HEK293 (cell line): ENCODE data around the gene GNG14.
A peak's percentile ranks its signal among the peaks of the same experiment; 100 is the strongest.

Source experiments
- GLIS2 ChIP-seq: fragments of 450-650 bp; formaldehyde crosslinking; IDR thresholded peaks from 2 replicates; pipeline ENCODE4 v1.5.1; 2016; ENCODE audit warnings: missing biosample characterization, missing genetic modification characterization
- SALL2 ChIP-seq: fragments of 450-650 bp; formaldehyde crosslinking; IDR thresholded peaks from 2 replicates; pipeline ENCODE4 v1.5.0; 2017; ENCODE audit warnings: missing biosample characterization, mild to moderate bottlenecking, missing genetic modification characterization, borderline replicate concordance
- SP2 ChIP-seq: fragments of 450-650 bp; formaldehyde crosslinking; IDR thresholded peaks from 2 replicates; pipeline ENCODE4 v1.5.1; 2016; ENCODE audit warnings: missing biosample characterization, missing genetic modification characterization
- ZBTB21 ChIP-seq: fragments of 450-650 bp; formaldehyde crosslinking; IDR thresholded peaks from 2 replicates; pipeline ENCODE4 v1.5.1; 2017; ENCODE audit warnings: missing biosample characterization, missing genetic modification characterization
- ZBTB7A ChIP-seq: fragments of 450-650 bp; formaldehyde crosslinking; IDR thresholded peaks from 2 replicates; pipeline ENCODE4 v1.5.1; 2016; ENCODE audit warnings: low read depth, missing biosample characterization, missing genetic modification characterization
- ZIC2 ChIP-seq: fragments of 450-650 bp; formaldehyde crosslinking; IDR thresholded peaks from 2 replicates; pipeline ENCODE4 v1.5.1; 2016; ENCODE audit warnings: missing biosample characterization, missing genetic modification characterization
- ZNF114 ChIP-seq: fragments of 450-650 bp; formaldehyde crosslinking; IDR thresholded peaks from 2 replicates; pipeline ENCODE4 v1.5.0; 2017; ENCODE audit warnings: missing biosample characterization, missing genetic modification characterization
- ZNF133 ChIP-seq: fragments of 450-650 bp; formaldehyde crosslinking; IDR thresholded peaks from 2 replicates; pipeline ENCODE4 v1.5.1; 2016; ENCODE audit warnings: missing biosample characterization, missing genetic modification characterization
- ZNF175 ChIP-seq: fragments of 450-650 bp; formaldehyde crosslinking; IDR thresholded peaks from 2 replicates; pipeline ENCODE4 v1.5.1; 2016; ENCODE audit warnings: missing biosample characterization, missing genetic modification characterization
- ZNF184 ChIP-seq: fragments of 450-650 bp; IDR thresholded peaks from 2 replicates; pipeline ENCODE4 v1.5.1; 2018; ENCODE audit warnings: missing biosample characterization, mild to moderate bottlenecking, missing genetic modification characterization
- ZNF211 ChIP-seq: fragments of 450-650 bp; formaldehyde crosslinking; IDR thresholded peaks from 2 replicates; pipeline ENCODE4 v1.5.1; 2016; ENCODE audit warnings: low read depth, missing biosample characterization, missing genetic modification characterization
- ZNF341 ChIP-seq: fragments of 450-650 bp; formaldehyde crosslinking; IDR thresholded peaks from 2 replicates; pipeline ENCODE4; 2016; ENCODE audit warnings: low read depth, missing biosample characterization, missing genetic modification characterization
- ZNF350 ChIP-seq: fragments of 450-650 bp; formaldehyde crosslinking; IDR thresholded peaks from 2 replicates; pipeline ENCODE4 v1.5.0; 2017; ENCODE audit warnings: missing biosample characterization, mild to moderate bottlenecking, missing genetic modification characterization
- ZNF366 ChIP-seq: fragments of 450-650 bp; formaldehyde crosslinking; conservative IDR thresholded peaks from 2 replicates; pipeline ENCODE4 v1.5.1; 2016; ENCODE audit warnings: missing biosample characterization, missing genetic modification characterization
- ZNF404 ChIP-seq: fragments of 450-650 bp; formaldehyde crosslinking; IDR thresholded peaks from 2 replicates; pipeline ENCODE4 v1.5.1; 2017; ENCODE audit warnings: missing biosample characterization, missing genetic modification characterization
- ZNF416 ChIP-seq: fragments of 450-650 bp; formaldehyde crosslinking; IDR thresholded peaks from 2 replicates; pipeline ENCODE4 v1.5.1; 2016; ENCODE audit warnings: missing biosample characterization, missing genetic modification characterization
- ZNF423 ChIP-seq: fragments of 450-650 bp; formaldehyde crosslinking; IDR thresholded peaks from 2 replicates; pipeline ENCODE4 v1.5.1; 2016; ENCODE audit warnings: missing biosample characterization, missing genetic modification characterization
- ZNF473 ChIP-seq: fragments of 450-650 bp; formaldehyde crosslinking; IDR thresholded peaks from 2 replicates; pipeline ENCODE4 v1.5.1; 2017; ENCODE audit warnings: missing biosample characterization, missing genetic modification characterization
- ZNF521 ChIP-seq: fragments of 450-650 bp; formaldehyde crosslinking; IDR thresholded peaks from 2 replicates; pipeline ENCODE4 v1.5.1; 2017; ENCODE audit warnings: missing biosample characterization, mild to moderate bottlenecking, missing genetic modification characterization
- ZNF530 ChIP-seq: fragments of 450-650 bp; formaldehyde crosslinking; IDR thresholded peaks from 2 replicates; pipeline ENCODE4 v1.5.1; 2016; ENCODE audit warnings: low read depth, missing biosample characterization, missing genetic modification characterization
- ZNF677 ChIP-seq: fragments of 450-650 bp; IDR thresholded peaks from 2 replicates; pipeline ENCODE4 v1.5.0; 2018; ENCODE audit warnings: missing biosample characterization, mild to moderate bottlenecking, missing genetic modification characterization, moderate library complexity
- ZNF76 ChIP-seq: fragments of 450-650 bp; formaldehyde crosslinking; IDR thresholded peaks from 2 replicates; pipeline ENCODE4; 2016; ENCODE audit warnings: low read depth, missing biosample characterization, missing genetic modification characterization, borderline replicate concordance
- ZNF791 ChIP-seq: fragments of 450-650 bp; formaldehyde crosslinking; IDR thresholded peaks from 2 replicates; pipeline ENCODE4 v1.5.1; 2016; ENCODE audit warnings: missing biosample characterization, missing genetic modification characterization
- TF ChIP-seq, protein P1 (sequence below): fragments of 450-650 bp; formaldehyde crosslinking; IDR thresholded peaks from 2 replicates; pipeline ENCODE4 v1.5.1; 2016; ENCODE audit warnings: missing biosample characterization, missing genetic modification characterization
- TF ChIP-seq, protein P2 (sequence below): fragments of 450-650 bp; formaldehyde crosslinking; IDR thresholded peaks from 2 replicates; pipeline ENCODE4 v1.5.1; 2016; ENCODE audit warnings: missing biosample characterization, missing genetic modification characterization, low read depth
- TF ChIP-seq, protein P3 (sequence below): fragments of 450-650 bp; formaldehyde crosslinking; conservative IDR thresholded peaks from 2 replicates; pipeline ENCODE4 v1.5.1; 2016; ENCODE audit warnings: low read depth, missing biosample characterization, missing genetic modification characterization
- TF ChIP-seq, protein P4 (sequence below): fragments of 450-650 bp; formaldehyde crosslinking; IDR thresholded peaks from 2 replicates; pipeline ENCODE4 v1.5.1; 2016; ENCODE audit warnings: missing biosample characterization, missing genetic modification characterization, borderline replicate concordance

The GNG14 gene

DNA sequence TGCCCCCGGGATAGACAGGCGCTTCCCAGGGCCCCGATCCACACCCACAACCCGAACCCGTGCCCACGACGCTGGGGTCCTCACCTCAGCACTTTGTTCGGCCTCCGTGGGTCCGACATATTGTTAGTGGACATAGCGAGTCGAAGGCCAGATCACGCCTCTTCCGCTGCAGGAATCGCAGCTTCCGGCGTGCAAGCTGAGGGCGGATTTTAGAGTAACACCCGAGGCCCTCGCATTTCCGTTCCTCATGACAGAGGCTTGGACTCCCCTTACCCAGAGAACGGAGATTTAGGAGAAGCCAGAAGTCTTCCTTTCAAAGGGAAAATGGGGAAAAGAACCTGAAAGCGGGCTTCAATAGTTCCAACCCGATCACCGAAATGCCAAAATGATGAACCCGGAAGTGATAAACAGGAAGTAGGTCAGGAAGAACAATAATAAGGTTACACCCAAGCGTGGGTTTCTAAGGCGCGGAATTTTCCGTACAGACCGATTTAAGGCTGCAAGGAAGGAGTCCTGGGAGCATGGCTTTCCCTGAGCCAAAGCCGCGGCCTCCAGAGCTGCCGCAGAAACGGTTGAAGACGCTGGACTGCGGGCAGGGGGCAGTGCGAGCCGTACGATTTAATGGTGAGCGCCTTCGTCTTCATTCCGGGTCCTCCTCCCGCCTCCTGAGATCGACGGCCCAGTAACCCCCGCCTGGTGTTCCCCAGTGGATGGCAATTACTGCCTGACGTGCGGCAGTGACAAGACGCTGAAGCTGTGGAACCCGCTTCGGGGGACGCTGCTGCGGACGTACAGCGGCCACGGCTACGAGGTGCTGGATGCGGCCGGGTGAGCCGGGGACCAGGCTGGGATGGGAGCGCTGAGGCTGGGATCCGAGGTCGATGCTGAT is 18.3 kb upstream of the GNG14 start (continued):
- no peak for TF ChIP-seq ZNF211 (tag by site-specific recombination)
- TF ChIP-seq ZNF791 = no peak
- no peak for TF ChIP-seq ZNF350 (tag by site-specific recombination)
- no peak for TF ChIP-seq SALL2 (tag by site-specific recombination)
- no peak for TF ChIP-seq ZNF423 (tag by site-specific recombination)
- TF ChIP-seq ZIC2 (tag by site-specific recombination) = no peak
- no peak for TF ChIP-seq ZNF404 (tag by site-specific recombination)
- TF ChIP-seq SP2 = peak; percentile 76
- TF ChIP-seq ZNF530 (tag by site-specific recombination) = no peak
- TF ChIP-seq ZNF114 (tag by site-specific recombination) = no peak
- TF ChIP-seq ZNF366 = no peak
- peak; percentile 88 for TF ChIP-seq ZNF76 (tag by site-specific recombination)
- TF ChIP-seq ZNF677 (tag by site-specific recombination) = no peak
- no peak for TF ChIP-seq ZNF175 (tag by site-specific recombination)
- TF ChIP-seq ZNF184 (tag by site-specific recombination) = 0 out of 2 replicates have a peak, but pooled peaks have one; percentile 71
- TF ChIP-seq ZNF341 (tag by site-specific recombination) = no peak
- no peak for TF ChIP-seq ZNF416
- peak; percentile 70; the same call in 1 of the 2 replicates for TF ChIP-seq ZBTB21 (tag by site-specific recombination)
- no peak for TF ChIP-seq GLIS2
- TF ChIP-seq, protein P1, sequence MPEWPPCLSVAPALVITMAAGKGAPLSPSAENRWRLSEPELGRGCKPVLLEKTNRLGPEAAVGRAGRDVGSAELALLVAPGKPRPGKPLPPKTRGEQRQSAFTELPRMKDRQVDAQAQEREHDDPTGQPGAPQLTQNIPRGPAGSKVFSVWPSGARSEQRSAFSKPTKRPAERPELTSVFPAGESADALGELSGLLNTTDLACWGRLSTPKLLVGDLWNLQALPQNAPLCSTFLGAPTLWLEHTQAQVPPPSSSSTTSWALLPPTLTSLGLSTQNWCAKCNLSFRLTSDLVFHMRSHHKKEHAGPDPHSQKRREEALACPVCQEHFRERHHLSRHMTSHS = peak; percentile 59; the same call in 1 of the 2 replicates
- TF ChIP-seq ZNF521 (tag by site-specific recombination) = no peak
- TF ChIP-seq ZNF133 (tag by site-specific recombination) = no peak
- TF ChIP-seq, protein P2, sequence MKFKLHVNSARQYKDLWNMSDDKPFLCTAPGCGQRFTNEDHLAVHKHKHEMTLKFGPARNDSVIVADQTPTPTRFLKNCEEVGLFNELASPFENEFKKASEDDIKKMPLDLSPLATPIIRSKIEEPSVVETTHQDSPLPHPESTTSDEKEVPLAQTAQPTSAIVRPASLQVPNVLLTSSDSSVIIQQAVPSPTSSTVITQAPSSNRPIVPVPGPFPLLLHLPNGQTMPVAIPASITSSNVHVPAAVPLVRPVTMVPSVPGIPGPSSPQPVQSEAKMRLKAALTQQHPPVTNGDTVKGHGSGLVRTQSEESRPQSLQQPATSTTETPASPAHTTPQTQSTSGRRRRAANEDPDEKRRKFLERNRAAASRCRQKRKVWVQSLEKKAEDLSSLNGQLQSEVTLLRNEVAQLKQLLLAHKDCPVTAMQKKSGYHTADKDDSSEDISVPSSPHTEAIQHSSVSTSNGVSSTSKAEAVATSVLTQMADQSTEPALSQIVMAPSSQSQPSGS (tag by site-specific recombination) = no peak
- no peak for TF ChIP-seq ZNF473 (tag by site-specific recombination)
- TF ChIP-seq ZBTB7A (tag by site-specific recombination) = peak; percentile 13; the same call in 1 of the 2 replicates
- TF ChIP-seq, protein P3, sequence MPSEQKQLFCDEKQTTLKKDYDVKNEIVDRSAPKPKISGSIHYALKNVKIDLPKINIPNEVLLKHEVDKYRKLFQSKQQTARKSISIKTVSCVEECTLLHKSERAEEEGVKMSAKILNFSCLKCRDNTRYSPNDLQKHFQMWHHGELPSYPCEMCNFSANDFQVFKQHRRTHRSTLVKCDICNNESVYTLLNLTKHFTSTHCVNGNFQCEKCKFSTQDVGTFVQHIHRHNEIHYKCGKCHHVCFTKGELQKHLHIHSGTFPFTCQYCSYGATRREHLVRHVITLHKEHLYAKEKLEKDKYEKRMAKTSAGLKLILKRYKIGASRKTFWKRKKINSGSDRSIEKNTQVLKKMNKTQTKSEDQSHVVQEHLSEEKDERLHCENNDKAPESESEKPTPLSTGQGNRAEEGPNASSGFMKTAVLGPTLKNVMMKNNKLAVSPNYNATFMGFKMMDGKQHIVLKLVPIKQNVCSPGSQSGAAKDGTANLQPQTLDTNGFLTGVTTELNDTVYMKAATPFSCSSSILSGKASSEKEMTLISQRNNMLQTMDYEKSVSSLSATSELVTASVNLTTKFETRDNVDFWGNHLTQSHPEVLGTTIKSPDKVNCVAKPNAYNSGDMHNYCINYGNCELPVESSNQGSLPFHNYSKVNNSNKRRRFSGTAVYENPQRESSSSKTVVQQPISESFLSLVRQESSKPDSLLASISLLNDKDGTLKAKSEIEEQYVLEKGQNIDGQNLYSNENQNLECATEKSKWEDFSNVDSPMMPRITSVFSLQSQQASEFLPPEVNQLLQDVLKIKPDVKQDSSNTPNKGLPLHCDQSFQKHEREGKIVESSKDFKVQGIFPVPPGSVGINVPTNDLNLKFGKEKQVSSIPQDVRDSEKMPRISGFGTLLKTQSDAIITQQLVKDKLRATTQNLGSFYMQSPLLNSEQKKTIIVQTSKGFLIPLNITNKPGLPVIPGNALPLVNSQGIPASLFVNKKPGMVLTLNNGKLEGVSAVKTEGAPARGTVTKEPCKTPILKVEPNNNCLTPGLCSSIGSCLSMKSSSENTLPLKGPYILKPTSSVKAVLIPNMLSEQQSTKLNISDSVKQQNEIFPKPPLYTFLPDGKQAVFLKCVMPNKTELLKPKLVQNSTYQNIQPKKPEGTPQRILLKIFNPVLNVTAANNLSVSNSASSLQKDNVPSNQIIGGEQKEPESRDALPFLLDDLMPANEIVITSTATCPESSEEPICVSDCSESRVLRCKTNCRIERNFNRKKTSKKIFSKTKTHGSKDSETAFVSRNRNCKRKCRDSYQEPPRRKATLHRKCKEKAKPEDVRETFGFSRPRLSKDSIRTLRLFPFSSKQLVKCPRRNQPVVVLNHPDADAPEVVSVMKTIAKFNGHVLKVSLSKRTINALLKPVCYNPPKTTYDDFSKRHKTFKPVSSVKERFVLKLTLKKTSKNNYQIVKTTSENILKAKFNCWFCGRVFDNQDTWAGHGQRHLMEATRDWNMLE (tag by site-specific recombination) = peak; percentile 99
- TF ChIP-seq, protein P4, sequence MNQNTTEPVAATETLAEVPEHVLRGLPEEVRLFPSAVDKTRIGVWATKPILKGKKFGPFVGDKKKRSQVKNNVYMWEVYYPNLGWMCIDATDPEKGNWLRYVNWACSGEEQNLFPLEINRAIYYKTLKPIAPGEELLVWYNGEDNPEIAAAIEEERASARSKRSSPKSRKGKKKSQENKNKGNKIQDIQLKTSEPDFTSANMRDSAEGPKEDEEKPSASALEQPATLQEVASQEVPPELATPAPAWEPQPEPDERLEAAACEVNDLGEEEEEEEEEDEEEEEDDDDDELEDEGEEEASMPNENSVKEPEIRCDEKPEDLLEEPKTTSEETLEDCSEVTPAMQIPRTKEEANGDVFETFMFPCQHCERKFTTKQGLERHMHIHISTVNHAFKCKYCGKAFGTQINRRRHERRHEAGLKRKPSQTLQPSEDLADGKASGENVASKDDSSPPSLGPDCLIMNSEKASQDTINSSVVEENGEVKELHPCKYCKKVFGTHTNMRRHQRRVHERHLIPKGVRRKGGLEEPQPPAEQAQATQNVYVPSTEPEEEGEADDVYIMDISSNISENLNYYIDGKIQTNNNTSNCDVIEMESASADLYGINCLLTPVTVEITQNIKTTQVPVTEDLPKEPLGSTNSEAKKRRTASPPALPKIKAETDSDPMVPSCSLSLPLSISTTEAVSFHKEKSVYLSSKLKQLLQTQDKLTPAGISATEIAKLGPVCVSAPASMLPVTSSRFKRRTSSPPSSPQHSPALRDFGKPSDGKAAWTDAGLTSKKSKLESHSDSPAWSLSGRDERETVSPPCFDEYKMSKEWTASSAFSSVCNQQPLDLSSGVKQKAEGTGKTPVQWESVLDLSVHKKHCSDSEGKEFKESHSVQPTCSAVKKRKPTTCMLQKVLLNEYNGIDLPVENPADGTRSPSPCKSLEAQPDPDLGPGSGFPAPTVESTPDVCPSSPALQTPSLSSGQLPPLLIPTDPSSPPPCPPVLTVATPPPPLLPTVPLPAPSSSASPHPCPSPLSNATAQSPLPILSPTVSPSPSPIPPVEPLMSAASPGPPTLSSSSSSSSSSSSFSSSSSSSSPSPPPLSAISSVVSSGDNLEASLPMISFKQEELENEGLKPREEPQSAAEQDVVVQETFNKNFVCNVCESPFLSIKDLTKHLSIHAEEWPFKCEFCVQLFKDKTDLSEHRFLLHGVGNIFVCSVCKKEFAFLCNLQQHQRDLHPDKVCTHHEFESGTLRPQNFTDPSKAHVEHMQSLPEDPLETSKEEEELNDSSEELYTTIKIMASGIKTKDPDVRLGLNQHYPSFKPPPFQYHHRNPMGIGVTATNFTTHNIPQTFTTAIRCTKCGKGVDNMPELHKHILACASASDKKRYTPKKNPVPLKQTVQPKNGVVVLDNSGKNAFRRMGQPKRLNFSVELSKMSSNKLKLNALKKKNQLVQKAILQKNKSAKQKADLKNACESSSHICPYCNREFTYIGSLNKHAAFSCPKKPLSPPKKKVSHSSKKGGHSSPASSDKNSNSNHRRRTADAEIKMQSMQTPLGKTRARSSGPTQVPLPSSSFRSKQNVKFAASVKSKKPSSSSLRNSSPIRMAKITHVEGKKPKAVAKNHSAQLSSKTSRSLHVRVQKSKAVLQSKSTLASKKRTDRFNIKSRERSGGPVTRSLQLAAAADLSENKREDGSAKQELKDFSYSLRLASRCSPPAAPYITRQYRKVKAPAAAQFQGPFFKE (tag by site-specific recombination) = no peak
